Measurements from ENCODE around the gene CYB5R4. TPM values are rescaled to one million over a fixed set of nuclear protein-coding genes. Genes with fewer than 3 reads are reported as not detected.

CYB5R4 gene
- total RNA-seq, 2 donors from 2014 or later: 13.7 to 18.9 TPM

DNA sequence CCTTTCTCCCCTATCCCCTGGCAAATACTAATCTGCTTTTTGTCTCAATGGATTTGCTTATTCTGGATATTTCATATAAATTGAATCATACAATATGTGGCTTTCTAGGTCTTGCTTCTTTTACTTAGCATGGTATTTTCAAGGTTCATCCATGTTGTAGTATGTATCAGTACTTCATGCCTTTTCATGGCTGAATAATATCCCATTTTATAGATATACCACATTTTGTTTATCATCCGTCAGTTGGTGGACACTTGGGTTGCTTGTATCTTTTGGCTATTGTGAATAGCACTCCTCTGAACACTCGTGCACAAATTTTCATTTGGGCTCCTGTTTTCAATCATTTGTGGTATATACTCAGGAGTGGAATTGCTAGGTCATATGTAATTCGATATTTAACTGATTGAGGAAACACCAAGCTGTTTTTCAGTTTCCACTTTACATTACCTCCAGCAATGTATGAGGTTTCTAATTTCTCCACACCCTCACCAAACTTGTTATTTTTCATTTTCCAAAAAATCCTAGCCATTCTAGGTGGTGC is 36.8 kb upstream of the CYB5R4 start:
- H3K27ac Mint-ChIP-seq: no peak overlapping the region
- Histone ChIP-seq H3K4me1 (ENCODE audit: control insufficient read depth, insufficient read depth, low read length) (peaks cover 10% of the 10 kb centered on the region), H3K36me3 (ENCODE audit: control insufficient read depth, insufficient read depth, low read length) (no peaks in the 10 kb centered on the region), H3K27ac (ENCODE audit: low read depth, low read length) (no peak overlapping the region), H3K27me3 (ENCODE audit: control insufficient read depth, insufficient read depth, low read length, poor library complexity, severe bottlenecking) (no peaks in the 10 kb centered on the region), H3K9me3 (ENCODE audit: control insufficient read depth, low read length) (peaks cover 6% of the 10 kb centered on the region), H3K4me3 (ENCODE audit: low read length) (no peak overlapping the region), H3K9ac (ENCODE audit: extremely low read depth, low read length, poor library complexity, severe bottlenecking) (no peak overlapping the region)
- H3K36me3 Mint-ChIP-seq (ENCODE audit: low read depth): no peaks in the 10 kb centered on the region
- H3K4me1 Mint-ChIP-seq: peaks cover 28% of the 10 kb centered on the region
- H3K27me3 Mint-ChIP-seq (ENCODE audit: insufficient read depth): no peaks in the 10 kb centered on the region
- 91% methylated on average over 3 of the region's 3 CpGs; no CpG with 5 or more reads in 1 of the 2 experiments for WGBS, 2 experiments (ENCODE audit: insufficient coverage in 1 of 2, insufficient read length in 1 of 2)
- H3K4me3 Mint-ChIP-seq: no peak overlapping the region
- no peaks in the 10 kb centered on the region for H3K9me3 Mint-ChIP-seq
- TF ChIP-seq, protein P1, sequence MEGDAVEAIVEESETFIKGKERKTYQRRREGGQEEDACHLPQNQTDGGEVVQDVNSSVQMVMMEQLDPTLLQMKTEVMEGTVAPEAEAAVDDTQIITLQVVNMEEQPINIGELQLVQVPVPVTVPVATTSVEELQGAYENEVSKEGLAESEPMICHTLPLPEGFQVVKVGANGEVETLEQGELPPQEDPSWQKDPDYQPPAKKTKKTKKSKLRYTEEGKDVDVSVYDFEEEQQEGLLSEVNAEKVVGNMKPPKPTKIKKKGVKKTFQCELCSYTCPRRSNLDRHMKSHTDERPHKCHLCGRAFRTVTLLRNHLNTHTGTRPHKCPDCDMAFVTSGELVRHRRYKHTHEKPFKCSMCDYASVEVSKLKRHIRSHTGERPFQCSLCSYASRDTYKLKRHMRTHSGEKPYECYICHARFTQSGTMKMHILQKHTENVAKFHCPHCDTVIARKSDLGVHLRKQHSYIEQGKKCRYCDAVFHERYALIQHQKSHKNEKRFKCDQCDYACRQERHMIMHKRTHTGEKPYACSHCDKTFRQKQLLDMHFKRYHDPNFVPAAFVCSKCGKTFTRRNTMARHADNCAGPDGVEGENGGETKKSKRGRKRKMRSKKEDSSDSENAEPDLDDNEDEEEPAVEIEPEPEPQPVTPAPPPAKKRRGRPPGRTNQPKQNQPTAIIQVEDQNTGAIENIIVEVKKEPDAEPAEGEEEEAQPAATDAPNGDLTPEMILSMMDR (conservative IDR thresholded peaks at IDR 0.05): no peak
- DNase-seq: no peak

- peaks cover 6% of the 10 kb centered on the region for H3K9me3 ChIP-seq (ENCODE audit: control insufficient read depth, low read length)
- Mint-ChIP-seq H3K9me3 (no peaks in the 10 kb centered on the region), H3K4me3 (no peak overlapping the region), H3K27ac (peak overlapping the region; percentile 59), H3K27me3 (ENCODE audit: insufficient read depth) (no peaks in the 10 kb centered on the region), H3K36me3 (ENCODE audit: low read depth) (no peaks in the 10 kb centered on the region), H3K4me1 (peaks cover 28% of the 10 kb centered on the region)
- TF ChIP-seq, protein P1 (conservative IDR thresholded peaks at IDR 0.05): no peak
- no peak overlapping the region for H3K27ac ChIP-seq (ENCODE audit: low read depth, low read length)
- no peaks in the 10 kb centered on the region for H3K36me3 ChIP-seq (ENCODE audit: control insufficient read depth, insufficient read depth, low read length)
- peaks cover 10% of the 10 kb centered on the region for H3K4me1 ChIP-seq (ENCODE audit: control insufficient read depth, insufficient read depth, low read length)
- DNase-seq: no peak
- H3K27me3 ChIP-seq (ENCODE audit: control insufficient read depth, insufficient read depth, low read length, poor library complexity, severe bottlenecking): no peaks in the 10 kb centered on the region
- WGBS, 2 experiments (ENCODE audit: insufficient coverage in 1 of 2, insufficient read length in 1 of 2): 30 to 39% methylated on average over 2 to 3 of the region's 3 CpGs
- no peak overlapping the region for H3K9ac ChIP-seq (ENCODE audit: extremely low read depth, low read length, poor library complexity, severe bottlenecking)
- H3K4me3 ChIP-seq (ENCODE audit: low read length): peak overlapping the region; percentile 9
Measured at GRCh38 chr6:83824388-83824801, 35.1 kb upstream of the CYB5R4 start.

GRCh38 chr6:83824831-83825230 is 34.7 kb upstream of the CYB5R4 start:
- H3K27ac ChIP-seq (ENCODE audit: low read depth, low read length): no peak overlapping the region
- H3K4me1 ChIP-seq (ENCODE audit: control insufficient read depth, insufficient read depth, low read length): peaks cover 10% of the 10 kb centered on the region
- no peaks in the 10 kb centered on the region for H3K36me3 ChIP-seq (ENCODE audit: control insufficient read depth, insufficient read depth, low read length)
- Mint-ChIP-seq H3K9me3 (no peaks in the 10 kb centered on the region), H3K27me3 (ENCODE audit: insufficient read depth) (no peaks in the 10 kb centered on the region), H3K4me3 (no peak overlapping the region), H3K4me1 (peaks cover 28% of the 10 kb centered on the region), H3K36me3 (ENCODE audit: low read depth) (no peaks in the 10 kb centered on the region), H3K27ac (peak overlapping the region; percentile 59)
- peaks cover 6% of the 10 kb centered on the region for H3K9me3 ChIP-seq (ENCODE audit: control insufficient read depth, low read length)
- TF ChIP-seq, protein P1 (conservative IDR thresholded peaks at IDR 0.05): no peak
- WGBS, 2 experiments (ENCODE audit: insufficient coverage in 1 of 2, insufficient read length in 1 of 2): 25% methylated on average over 2 of the region's 2 CpGs; no CpG with 5 or more reads in 1 of the 2 experiments
- no peak overlapping the region for H3K4me3 ChIP-seq (ENCODE audit: low read length)
- no peaks in the 10 kb centered on the region for H3K27me3 ChIP-seq (ENCODE audit: control insufficient read depth, insufficient read depth, low read length, poor library complexity, severe bottlenecking)
- no peak for DNase-seq
- no peak overlapping the region for H3K9ac ChIP-seq (ENCODE audit: extremely low read depth, low read length, poor library complexity, severe bottlenecking)

Data from endodermal cell (in vitro differentiated cells).